ENCODE data around the gene BEGAIN. TPM values are rescaled to one million over a fixed set of nuclear protein-coding genes. Genes with fewer than 3 reads are reported as not detected.

BEGAIN gene
- total and polyA plus RNA-seq, 2 experiments from 2014 or later: not detected

DNA sequence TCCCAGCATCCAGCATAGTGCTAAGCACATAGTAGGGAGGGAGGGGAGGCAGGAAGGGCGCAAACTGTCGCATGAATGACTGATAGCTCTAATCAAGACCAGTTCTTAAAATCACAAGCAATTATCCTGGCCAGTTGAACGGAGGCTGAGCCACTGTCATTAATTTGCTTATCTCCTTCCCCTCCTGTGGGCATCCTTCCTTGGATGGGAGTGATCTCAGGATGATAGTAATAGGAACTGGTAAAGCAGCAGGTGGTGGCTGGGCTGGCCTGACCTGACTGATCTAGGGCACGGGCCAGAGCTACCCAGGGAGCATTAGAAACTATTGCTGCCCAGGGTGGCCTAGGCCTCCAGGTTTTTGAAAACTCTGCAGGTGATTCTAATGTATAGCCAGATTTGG is 97.0 kb downstream of the BEGAIN start:
- no peak overlapping the region for H3K27ac ChIP-seq
- H3K36me3 ChIP-seq: no peaks in the 10 kb centered on the region
- no peak for DNase-seq (ENCODE audit: low read depth in 1 of 2, low spot score in 1 of 2)
- H3K9me3 ChIP-seq (ENCODE audit: low read depth): no peaks in the 10 kb centered on the region
- TF ChIP-seq CTCF (IDR thresholded peaks at IDR 0.05; ENCODE audit: low read depth, low read length): no peak
- no peak overlapping the region for H3K4me3 ChIP-seq
- H3K27me3 ChIP-seq: no peaks in the 10 kb centered on the region
- no peaks in the 10 kb centered on the region for H3K4me1 ChIP-seq (ENCODE audit: low read depth)

DNA sequence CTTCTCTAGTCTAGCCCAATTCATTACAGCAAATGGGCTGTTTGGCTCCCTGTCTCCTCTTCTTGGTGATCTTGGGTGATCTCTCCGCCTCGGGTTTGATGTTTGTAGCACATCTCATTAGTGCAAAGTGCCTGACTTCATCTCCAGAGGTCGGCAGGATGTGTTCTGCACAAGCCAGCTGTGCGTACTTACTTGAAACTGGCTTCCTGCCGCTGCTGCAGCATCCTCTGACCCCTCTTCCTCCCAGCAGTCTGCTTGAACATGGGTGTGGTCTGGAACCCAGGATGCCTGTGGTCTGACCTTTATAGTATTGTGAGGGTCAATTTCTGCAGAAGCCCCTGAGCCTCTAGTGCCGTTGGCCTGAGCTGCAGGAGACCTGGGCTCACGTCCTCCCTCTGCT is 99.2 kb downstream of the BEGAIN start:
- H3K27ac ChIP-seq: no peak overlapping the region
- no peak for DNase-seq (ENCODE audit: low read depth in 1 of 2, low spot score in 1 of 2)
- H3K36me3 ChIP-seq: no peaks in the 10 kb centered on the region
- no peak for TF ChIP-seq CTCF (IDR thresholded peaks at IDR 0.05; ENCODE audit: low read depth, low read length)
- no peaks in the 10 kb centered on the region for H3K4me1 ChIP-seq (ENCODE audit: low read depth)
- no peaks in the 10 kb centered on the region for H3K9me3 ChIP-seq (ENCODE audit: low read depth)
- H3K27me3 ChIP-seq: no peaks in the 10 kb centered on the region
- H3K4me3 ChIP-seq: no peak overlapping the region

GRCh38 chr14:100487304-100487703 is 99.9 kb downstream of the BEGAIN start:
- Histone ChIP-seq H3K27ac (no peak overlapping the region), H3K4me3 (no peak overlapping the region), H3K4me1 (ENCODE audit: low read depth) (no peaks in the 10 kb centered on the region), H3K36me3 (no peaks in the 10 kb centered on the region), H3K27me3 (no peaks in the 10 kb centered on the region), H3K9me3 (ENCODE audit: low read depth) (no peaks in the 10 kb centered on the region)
- TF ChIP-seq CTCF (IDR thresholded peaks at IDR 0.05; ENCODE audit: low read depth, low read length): no peak
- no peak for DNase-seq (ENCODE audit: low read depth in 1 of 2, low spot score in 1 of 2)

Other genes starting within 250 kb of the BEGAIN start
- gene WDR25, start 210.9 kb downstream of the BEGAIN start, total RNA-seq: 13.1 and 17.2 TPM in 2 replicates
- 14.1 and 22.0 TPM in 2 replicates for gene WDR25, start 210.9 kb downstream of the BEGAIN start, polyA plus RNA-seq
- gene DLK1, start 139.5 kb upstream of the BEGAIN start, total RNA-seq: 24.0 and 28.8 TPM in 2 replicates
- gene DLK1, start 139.5 kb upstream of the BEGAIN start, polyA plus RNA-seq: 30.4 and 64.1 TPM in 2 replicates
- gene MEG3, start 238.7 kb upstream of the BEGAIN start, total RNA-seq: not detected in 2 replicates
- not detected in 2 replicates for gene MEG3, start 238.7 kb upstream of the BEGAIN start, polyA plus RNA-seq